OCI-LY7 (cell line): ENCODE measurements around the gene RDH13.

ENCODE experiments used
- EZH2phosphoT487 ChIP-seq: fragments of 200-600 bp; sonication (generic); IDR thresholded peaks from 2 replicates; pipeline ENCODE4 v1.6.1; 2018; ENCODE audit warnings: low read depth, borderline replicate concordance, mild to moderate bottlenecking, mixed run types, antibody characterized with exemption, low read length, moderate library complexity, mixed read lengths
- TF ChIP-seq, protein P1 (sequence below): fragments of 200-600 bp; sonication (generic); conservative IDR thresholded peaks from 2 replicates; pipeline ENCODE4 v1.5.1; 2014; ENCODE audit warnings: mild to moderate bottlenecking, antibody characterized with exemption, low read length, moderate library complexity, mixed read lengths

DNA sequence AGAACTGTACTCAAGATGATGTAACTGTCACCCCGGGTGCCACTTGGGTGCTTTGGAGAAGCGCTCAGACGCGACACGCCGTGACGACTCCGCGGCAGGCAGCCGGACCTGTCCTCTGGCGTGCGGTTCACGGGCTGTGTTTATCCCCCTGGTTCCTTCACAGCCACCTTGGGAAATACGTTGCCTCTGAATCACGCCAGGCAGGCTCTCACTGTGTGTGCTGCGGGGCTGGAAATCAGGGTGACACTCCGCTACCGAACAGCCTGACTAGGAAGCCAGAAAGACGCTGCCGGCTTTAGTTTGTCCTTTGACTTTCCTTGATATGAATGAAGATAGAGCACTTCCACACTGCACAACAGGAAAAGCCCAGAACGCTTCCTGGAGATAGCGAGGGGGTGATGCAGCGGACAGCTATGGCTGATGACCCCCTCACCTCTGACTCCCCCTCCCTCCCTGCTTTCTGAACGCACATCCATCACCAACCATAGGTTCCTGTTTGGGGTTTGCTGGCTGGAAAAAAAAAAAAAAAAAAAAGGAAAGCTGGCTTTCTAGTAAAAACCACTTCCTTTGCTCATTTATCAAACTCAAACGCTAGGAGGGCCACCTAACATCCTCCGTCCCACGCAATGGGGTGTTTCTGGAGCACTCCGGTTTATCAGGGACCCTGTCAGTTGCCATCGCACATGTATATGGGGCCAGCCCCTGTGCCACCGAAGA lies 21.2 kb downstream of the RDH13 start:
- TF ChIP-seq, protein P1, sequence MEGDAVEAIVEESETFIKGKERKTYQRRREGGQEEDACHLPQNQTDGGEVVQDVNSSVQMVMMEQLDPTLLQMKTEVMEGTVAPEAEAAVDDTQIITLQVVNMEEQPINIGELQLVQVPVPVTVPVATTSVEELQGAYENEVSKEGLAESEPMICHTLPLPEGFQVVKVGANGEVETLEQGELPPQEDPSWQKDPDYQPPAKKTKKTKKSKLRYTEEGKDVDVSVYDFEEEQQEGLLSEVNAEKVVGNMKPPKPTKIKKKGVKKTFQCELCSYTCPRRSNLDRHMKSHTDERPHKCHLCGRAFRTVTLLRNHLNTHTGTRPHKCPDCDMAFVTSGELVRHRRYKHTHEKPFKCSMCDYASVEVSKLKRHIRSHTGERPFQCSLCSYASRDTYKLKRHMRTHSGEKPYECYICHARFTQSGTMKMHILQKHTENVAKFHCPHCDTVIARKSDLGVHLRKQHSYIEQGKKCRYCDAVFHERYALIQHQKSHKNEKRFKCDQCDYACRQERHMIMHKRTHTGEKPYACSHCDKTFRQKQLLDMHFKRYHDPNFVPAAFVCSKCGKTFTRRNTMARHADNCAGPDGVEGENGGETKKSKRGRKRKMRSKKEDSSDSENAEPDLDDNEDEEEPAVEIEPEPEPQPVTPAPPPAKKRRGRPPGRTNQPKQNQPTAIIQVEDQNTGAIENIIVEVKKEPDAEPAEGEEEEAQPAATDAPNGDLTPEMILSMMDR: no peak
- TF ChIP-seq EZH2phosphoT487: no peak
